ENCODE data around the gene TLX1.

DNA sequence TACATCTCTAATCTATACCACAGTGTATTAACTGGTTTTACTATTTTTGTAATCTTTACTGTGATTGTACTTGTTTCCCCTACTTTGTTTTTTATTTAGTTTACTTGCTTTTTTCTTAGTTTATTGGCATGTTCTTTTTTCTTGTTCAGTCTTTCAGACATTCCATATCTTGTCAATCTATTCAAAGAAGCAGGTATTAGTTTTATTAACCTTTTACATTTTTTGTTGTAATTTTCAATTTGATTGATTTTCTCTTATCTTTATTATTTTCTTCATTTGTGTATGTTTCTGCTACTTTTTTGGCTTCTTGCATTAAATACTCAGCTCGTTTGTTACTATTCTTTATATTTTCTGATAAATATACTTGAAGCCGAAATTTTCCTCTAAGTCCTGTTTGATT is 41.6 kb downstream of the TLX1 start:
- TF ChIP-seq, protein P1, sequence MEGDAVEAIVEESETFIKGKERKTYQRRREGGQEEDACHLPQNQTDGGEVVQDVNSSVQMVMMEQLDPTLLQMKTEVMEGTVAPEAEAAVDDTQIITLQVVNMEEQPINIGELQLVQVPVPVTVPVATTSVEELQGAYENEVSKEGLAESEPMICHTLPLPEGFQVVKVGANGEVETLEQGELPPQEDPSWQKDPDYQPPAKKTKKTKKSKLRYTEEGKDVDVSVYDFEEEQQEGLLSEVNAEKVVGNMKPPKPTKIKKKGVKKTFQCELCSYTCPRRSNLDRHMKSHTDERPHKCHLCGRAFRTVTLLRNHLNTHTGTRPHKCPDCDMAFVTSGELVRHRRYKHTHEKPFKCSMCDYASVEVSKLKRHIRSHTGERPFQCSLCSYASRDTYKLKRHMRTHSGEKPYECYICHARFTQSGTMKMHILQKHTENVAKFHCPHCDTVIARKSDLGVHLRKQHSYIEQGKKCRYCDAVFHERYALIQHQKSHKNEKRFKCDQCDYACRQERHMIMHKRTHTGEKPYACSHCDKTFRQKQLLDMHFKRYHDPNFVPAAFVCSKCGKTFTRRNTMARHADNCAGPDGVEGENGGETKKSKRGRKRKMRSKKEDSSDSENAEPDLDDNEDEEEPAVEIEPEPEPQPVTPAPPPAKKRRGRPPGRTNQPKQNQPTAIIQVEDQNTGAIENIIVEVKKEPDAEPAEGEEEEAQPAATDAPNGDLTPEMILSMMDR (optimal IDR thresholded peaks at IDR 0.05 in 1 of 3, IDR thresholded peaks at IDR 0.05 in 1 of 3, conservative IDR thresholded peaks at IDR 0.05 in 1 of 3; ENCODE audit: extremely low read depth in 1 of 3, insufficient read depth in 2 of 3, low read length in 3 of 3): no peak
- TF ChIP-seq EZH2 (IDR thresholded peaks at IDR 0.05; ENCODE audit: low read length): no peak

Data from keratinocyte (primary cell).